Stimulated activated effector memory CD8-positive, alpha-beta T cell treated with anti-CD3 and anti-CD28 coated beads, Interleukin-12 subunit alpha, Interleukin-12 subunit beta, amount 100 ng/mL, for 72 hours (primary cell): ENCODE measurements around the gene ACIN1.
"Not testable (repeated sequence)": the region's sequence is repeated elsewhere in the genome, so short reads cannot be mapped to it uniquely, and the experiment has no call there.

ENCODE experiments used
- ATAC-seq: fragments of 150-1000 bp; cut with Tn5 transposase; 2 replicates; pipeline ENCODE4 v1.10.0; 2021
- DNase-seq, 2 donors: peaks; one replicate each; pipeline ENCODE4 v3.0.0; 2021 to 2022; ENCODE audit warnings: low spot score in 2 of 2
- H3K27ac Mint-ChIP-seq: one replicate; pipeline ENCODE4 v1.8.0; 2022; ENCODE audit warnings: mild to moderate bottlenecking, mixed read lengths
- H3K36me3 Mint-ChIP-seq: one replicate; pipeline ENCODE4 v1.8.0; 2022; ENCODE audit warnings: mild to moderate bottlenecking, mixed read lengths
- H3K4me1 Mint-ChIP-seq: one replicate; pipeline ENCODE4 v1.8.0; 2022; ENCODE audit warnings: mixed read lengths
- H3K4me3 Mint-ChIP-seq: one replicate; pipeline ENCODE4 v1.8.0; 2022; ENCODE audit warnings: mild to moderate bottlenecking, mixed read lengths
- H3K9me3 Mint-ChIP-seq: one replicate; pipeline ENCODE4 v1.8.0; 2022; ENCODE audit warnings: mixed read lengths

The ACIN1 gene

GRCh38 chr14:23018107-23018506, 76.8 kb downstream of the ACIN1 start:
- H3K36me3 Mint-ChIP-seq = peaks cover 5% of the 10 kb centered on the region
- H3K27ac Mint-ChIP-seq = no peak overlapping the region
- H3K9me3 Mint-ChIP-seq = no peaks in the 10 kb centered on the region
- H3K4me3 Mint-ChIP-seq = no peak overlapping the region
- DNase-seq (no peak), ATAC-seq (no peak)
- H3K4me1 Mint-ChIP-seq = no peaks in the 10 kb centered on the region

- DNase-seq = no peak
- Mint-ChIP-seq H3K4me3 (no peak overlapping the region), H3K27ac (no peak overlapping the region), H3K9me3 (no peaks in the 10 kb centered on the region), H3K4me1 (no peaks in the 10 kb centered on the region), H3K36me3 (no peaks in the 10 kb centered on the region)
- ATAC-seq = no peak
These were observed 77.8 kb downstream of the ACIN1 start for GRCh38 chr14:23017091-23017490.

GRCh38 chr14:23015618-23016017, 79.3 kb downstream of the ACIN1 start:
- H3K36me3 Mint-ChIP-seq = no peaks in the 10 kb centered on the region
- no peak overlapping the region for H3K4me3 Mint-ChIP-seq

GRCh38 chr14:23013749-23014054, 81.2 kb downstream of the ACIN1 start:
- not testable (repeated sequence) for H3K9me3 Mint-ChIP-seq, DNase-seq, ATAC-seq, H3K36me3 Mint-ChIP-seq, H3K27ac Mint-ChIP-seq, H3K4me3 Mint-ChIP-seq
- peaks cover 11% of the 10 kb centered on the region for H3K4me1 Mint-ChIP-seq

More at GRCh38 chr14:23015618-23016017, 79.3 kb downstream of the ACIN1 start:
- DNase-seq (no peak), ATAC-seq (no peak)
- Mint-ChIP-seq H3K4me1 (peaks cover 6% of the 10 kb centered on the region), H3K27ac (no peak overlapping the region), H3K9me3 (no peaks in the 10 kb centered on the region)

GRCh38 chr14:23013054-23013748, 81.7 kb downstream of the ACIN1 start:
- H3K4me1 Mint-ChIP-seq = peaks cover 13% of the 10 kb centered on the region
- no peak overlapping the region for H3K27ac Mint-ChIP-seq
- H3K4me3 Mint-ChIP-seq = no peak overlapping the region
- H3K9me3 Mint-ChIP-seq = no peaks in the 10 kb centered on the region
- H3K36me3 Mint-ChIP-seq = peaks cover 6% of the 10 kb centered on the region
- ATAC-seq = no peak
- DNase-seq = no peak

- Mint-ChIP-seq H3K9me3 (no peaks in the 10 kb centered on the region), H3K4me3 (peak within 1 kb of the TSS; percentile 75), H3K27ac (peak within 1 kb of the TSS; percentile 97), H3K36me3 (peaks cover 16% of the 10 kb centered on the region), H3K4me1 (peaks cover 21% of the 10 kb centered on the region)
- ATAC-seq (peak; percentile 50), DNase-seq (peak; percentile 64 to 84)
These were observed 84.8 kb downstream of the ACIN1 start, which contains the start of gene C14orf93 for GRCh38 chr14:23009939-23010726. Gene C14orf93, minus strand, starts transcription at chr14:23010143. Its CDS starts 11,120 bp downstream, at chr14:22999023.

GRCh38 chr14:23009483-23009938, 85.4 kb downstream of the ACIN1 start:
- peaks cover 26% of the 10 kb centered on the region for H3K4me1 Mint-ChIP-seq

GRCh38 chr14:23008831-23009230, 86.1 kb downstream of the ACIN1 start:
- ATAC-seq (no peak), DNase-seq (no peak)
- peaks cover 16% of the 10 kb centered on the region for H3K36me3 Mint-ChIP-seq
- H3K4me1 Mint-ChIP-seq = peaks cover 26% of the 10 kb centered on the region
- peak overlapping the region; percentile 75 for H3K4me3 Mint-ChIP-seq
- peak overlapping the region; percentile 97 for H3K27ac Mint-ChIP-seq
- H3K9me3 Mint-ChIP-seq = no peaks in the 10 kb centered on the region

More at GRCh38 chr14:23009483-23009938, 85.4 kb downstream of the ACIN1 start:
- peaks cover 16% of the 10 kb centered on the region for H3K36me3 Mint-ChIP-seq
- peak overlapping the region; percentile 97 for H3K27ac Mint-ChIP-seq
- peak overlapping the region; percentile 75 for H3K4me3 Mint-ChIP-seq
- ATAC-seq = no peak
- DNase-seq = no peak
- H3K9me3 Mint-ChIP-seq = no peaks in the 10 kb centered on the region
